ENCODE measurements around the gene PSMC4. TPM values are rescaled to one million over a fixed set of nuclear protein-coding genes. Genes with fewer than 3 reads are reported as not detected.

The PSMC4 gene
- total and polyA plus RNA-seq, 12 donors: 64.1 to 111 (median 80.4) TPM

GRCh38 chr19:39995794-39996193 is 24.8 kb downstream of the PSMC4 start:
- ATAC-seq (no peak), DNase-seq (no peak)
- H3K27me3 ChIP-seq: no peaks in the 10 kb centered on the region
- peak overlapping the region in 8 of 10 donors; percentile 64 to 83 (median 70) for H3K4me3 ChIP-seq
- H3K27ac ChIP-seq: peak overlapping the region in 3 of 10 donors; percentile 90 to 94 (median 92)
- H3K36me3 ChIP-seq: peaks cover 0 to 28% (median 0%) of the 10 kb centered on the region in 9 donors
- no peak for TF ChIP-seq CTCF (IDR thresholded peaks at IDR 0.05)
- H3K9me3 ChIP-seq: peaks cover 0 to 12% (median 0%) of the 10 kb centered on the region in 11 donors
- peaks cover 0 to 24% (median 18%) of the 10 kb centered on the region in 9 donors for H3K4me1 ChIP-seq
- 77 to 79% methylated on average over 1 of the region's 1 CpG for WGBS, 2 donors
- intact Hi-C loops (cut with DNase I): loop anchor here in 5 of 10 donors (2.0 kb wide), 2 partner anchors 23 to 25 kb away; partner anchors contain the start of gene PSMC4 (in 3 of the 5)

- Histone ChIP-seq H3K36me3 (peaks cover 0 to 30% (median 0%) of the 10 kb centered on the region in 9 donors), H3K4me3 (peak overlapping the region; percentile 64 to 83 (median 72)), H3K4me1 (peaks cover 0 to 24% (median 18%) of the 10 kb centered on the region in 9 donors), H3K27ac (peak overlapping the region; percentile 82 to 95 (median 91)), H3K9me3 (peaks cover 0 to 12% (median 0%) of the 10 kb centered on the region in 11 donors), H3K27me3 (no peaks in the 10 kb centered on the region)
- DNase-seq (no peak), ATAC-seq (peak; percentile 14 to 59 (median 51))
- no peak for TF ChIP-seq CTCF (IDR thresholded peaks at IDR 0.05)
- WGBS, 2 donors: 10% methylated on average over 19 of the region's 19 CpGs
- intact Hi-C loops (cut with DNase I): loop anchor here in 4 of 10 donors (2.0 kb wide), 2 partner anchors 24 to 26 kb away; partner anchors contain the start of gene PSMC4 (in 3 of the 4)
Measured at GRCh38 chr19:39996218-39996810, 25.3 kb downstream of the PSMC4 start.

GRCh38 chr19:39996811-39997637 is 26.1 kb downstream of the PSMC4 start, which contains the start of gene ZNF546:
Gene ZNF546 (plus strand): TSS chr19:39997060. CDS start chr19:39998327, 1,267 bp downstream.
- intact Hi-C loops (cut with DNase I): loop anchor here in 4 of 10 donors (2.0 kb wide), 2 partner anchors 24 to 26 kb away; partner anchors contain the start of gene PSMC4 (in 3 of the 4)
- peak; percentile 98 to 100 (median 99) for ATAC-seq
- no peaks in the 10 kb centered on the region for H3K27me3 ChIP-seq
- no peak for TF ChIP-seq CTCF (IDR thresholded peaks at IDR 0.05)
- WGBS, 2 donors: 3 to 5% methylated on average over 53 of the region's 53 CpGs
- peak within 1 kb of the TSS; percentile 82 to 95 (median 91) for H3K27ac ChIP-seq
- H3K4me3 ChIP-seq: peak within 1 kb of the TSS; percentile 64 to 83 (median 72)
- peak; percentile 91 to 94 for DNase-seq
- H3K4me1 ChIP-seq: peaks cover 0 to 24% (median 18%) of the 10 kb centered on the region in 9 donors
- peaks cover 0 to 32% (median 0%) of the 10 kb centered on the region in 9 donors for H3K36me3 ChIP-seq
- peaks cover 0 to 12% (median 0%) of the 10 kb centered on the region in 11 donors for H3K9me3 ChIP-seq

Measured in heart right ventricle (tissue), 16 donors.